HFF-Myc (cell line): Measurements from ENCODE around the gene ZIK1.

Experiments
- DNase-seq: peaks from one replicate; pipeline ENCODE4 v3.0.0-alpha.2; 2011; ENCODE audit warnings: low read depth; ENCODE audit errors: extremely low read depth
- H3K4me3 ChIP-seq: replicated peaks from 2 replicates; pipeline ENCODE4 v1.5.1; 2011; ENCODE audit warnings: low read depth, mild to moderate bottlenecking, control low read depth, low read length
- TF ChIP-seq, protein P1 (sequence below): IDR thresholded peaks from 2 replicates; pipeline ENCODE4 v1.5.1; 2012; ENCODE audit warnings: mild to moderate bottlenecking, low read depth, low read length, control low read depth; ENCODE audit errors: missing control alignments

ZIK1 gene

DNA sequence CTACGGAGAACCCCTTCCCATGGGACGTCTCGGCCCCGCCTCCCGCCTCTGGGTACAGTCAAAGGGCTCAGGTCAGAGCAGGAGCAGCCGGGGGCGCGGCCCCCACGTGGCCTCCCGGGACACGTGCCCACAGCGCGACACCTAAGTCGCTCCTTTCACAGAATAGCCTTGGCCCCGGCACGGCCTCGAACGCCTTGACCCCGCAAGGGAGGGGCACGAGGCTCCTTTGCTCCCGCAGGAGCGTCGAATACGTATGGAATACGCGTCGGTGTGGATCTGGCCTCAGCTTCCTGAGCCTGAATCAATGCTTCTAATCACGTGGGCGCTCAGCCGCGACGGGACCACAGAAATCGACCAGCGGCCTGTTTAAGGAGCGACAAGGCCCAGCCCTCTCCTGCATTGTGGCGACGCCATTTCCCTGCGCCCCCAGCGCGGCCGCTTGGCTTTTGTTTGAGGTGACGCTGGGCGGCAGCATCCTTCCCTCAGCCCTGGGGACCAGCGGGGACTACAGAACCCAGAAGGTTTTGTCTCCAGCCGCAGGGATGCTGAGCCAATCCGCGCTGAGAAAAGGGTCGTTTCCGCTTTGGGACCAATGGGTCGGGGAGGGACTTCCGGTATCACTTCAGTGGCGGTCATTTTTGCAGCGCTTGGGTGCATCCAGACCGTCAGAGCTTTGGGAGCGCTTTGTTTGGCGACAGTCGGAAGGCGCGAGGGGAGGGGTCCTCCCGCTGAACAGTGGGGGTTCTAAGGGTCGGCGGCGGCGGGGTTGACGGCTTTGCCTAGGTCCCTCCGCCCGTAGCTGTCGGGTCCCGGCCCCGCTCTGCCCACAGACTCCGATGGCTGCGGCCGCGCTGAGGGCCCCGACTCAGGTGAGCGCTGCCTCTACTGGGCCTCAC, at the start of gene ZIK1:
Gene ZIK1, plus strand, starts transcription at position 625 of the 896 bp plus-strand sequence. Its CDS starts 212 bp downstream, at position 837.
- DNase-seq = peak; percentile 49
- TF ChIP-seq, protein P1, sequence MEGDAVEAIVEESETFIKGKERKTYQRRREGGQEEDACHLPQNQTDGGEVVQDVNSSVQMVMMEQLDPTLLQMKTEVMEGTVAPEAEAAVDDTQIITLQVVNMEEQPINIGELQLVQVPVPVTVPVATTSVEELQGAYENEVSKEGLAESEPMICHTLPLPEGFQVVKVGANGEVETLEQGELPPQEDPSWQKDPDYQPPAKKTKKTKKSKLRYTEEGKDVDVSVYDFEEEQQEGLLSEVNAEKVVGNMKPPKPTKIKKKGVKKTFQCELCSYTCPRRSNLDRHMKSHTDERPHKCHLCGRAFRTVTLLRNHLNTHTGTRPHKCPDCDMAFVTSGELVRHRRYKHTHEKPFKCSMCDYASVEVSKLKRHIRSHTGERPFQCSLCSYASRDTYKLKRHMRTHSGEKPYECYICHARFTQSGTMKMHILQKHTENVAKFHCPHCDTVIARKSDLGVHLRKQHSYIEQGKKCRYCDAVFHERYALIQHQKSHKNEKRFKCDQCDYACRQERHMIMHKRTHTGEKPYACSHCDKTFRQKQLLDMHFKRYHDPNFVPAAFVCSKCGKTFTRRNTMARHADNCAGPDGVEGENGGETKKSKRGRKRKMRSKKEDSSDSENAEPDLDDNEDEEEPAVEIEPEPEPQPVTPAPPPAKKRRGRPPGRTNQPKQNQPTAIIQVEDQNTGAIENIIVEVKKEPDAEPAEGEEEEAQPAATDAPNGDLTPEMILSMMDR = no peak
- H3K4me3 ChIP-seq = peak within 1 kb of the TSS; percentile 51

DNA sequence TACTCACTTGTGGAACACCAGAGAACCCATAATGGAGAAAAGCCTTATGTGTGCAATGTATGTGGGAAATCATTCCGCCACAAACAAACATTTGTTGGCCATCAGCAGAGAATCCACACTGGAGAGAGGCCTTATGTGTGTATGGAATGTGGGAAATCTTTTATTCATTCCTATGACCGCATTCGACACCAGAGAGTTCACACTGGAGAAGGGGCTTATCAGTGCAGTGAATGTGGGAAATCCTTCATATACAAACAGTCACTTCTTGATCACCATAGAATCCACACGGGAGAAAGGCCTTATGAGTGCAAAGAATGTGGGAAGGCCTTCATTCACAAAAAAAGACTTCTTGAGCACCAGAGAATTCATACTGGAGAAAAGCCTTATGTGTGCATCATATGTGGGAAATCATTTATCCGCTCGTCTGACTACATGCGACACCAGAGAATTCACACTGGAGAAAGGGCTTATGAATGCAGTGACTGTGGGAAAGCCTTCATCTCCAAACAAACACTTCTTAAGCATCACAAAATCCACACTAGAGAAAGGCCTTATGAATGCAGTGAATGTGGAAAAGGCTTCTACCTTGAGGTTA, 45.9 kb upstream of the ZIK1 start:
- TF ChIP-seq, protein P1 = no peak
- no peak for DNase-seq
- no peak overlapping the region for H3K4me3 ChIP-seq

DNA sequence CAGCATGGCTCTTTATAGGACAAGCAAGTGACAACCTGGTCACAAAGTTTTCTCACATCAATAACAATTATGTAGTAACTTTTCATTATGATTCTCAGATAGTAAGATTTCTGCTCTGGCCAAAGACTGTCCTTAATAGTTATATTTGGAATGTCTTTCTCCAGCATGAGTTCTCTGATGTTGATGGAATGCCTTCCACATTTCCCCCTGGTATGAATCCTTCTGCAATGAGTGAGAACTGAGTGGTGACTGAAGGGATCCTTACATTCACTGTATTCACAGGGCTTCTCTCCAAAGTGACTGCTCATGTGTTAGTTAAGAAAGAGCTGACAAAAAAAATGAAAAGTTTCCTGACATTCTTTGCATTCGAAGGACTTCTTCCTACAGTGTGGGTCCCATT, 37.4 kb upstream of the ZIK1 start:
- TF ChIP-seq, protein P1 = no peak
- H3K4me3 ChIP-seq = no peak overlapping the region
- DNase-seq = no peak

DNA sequence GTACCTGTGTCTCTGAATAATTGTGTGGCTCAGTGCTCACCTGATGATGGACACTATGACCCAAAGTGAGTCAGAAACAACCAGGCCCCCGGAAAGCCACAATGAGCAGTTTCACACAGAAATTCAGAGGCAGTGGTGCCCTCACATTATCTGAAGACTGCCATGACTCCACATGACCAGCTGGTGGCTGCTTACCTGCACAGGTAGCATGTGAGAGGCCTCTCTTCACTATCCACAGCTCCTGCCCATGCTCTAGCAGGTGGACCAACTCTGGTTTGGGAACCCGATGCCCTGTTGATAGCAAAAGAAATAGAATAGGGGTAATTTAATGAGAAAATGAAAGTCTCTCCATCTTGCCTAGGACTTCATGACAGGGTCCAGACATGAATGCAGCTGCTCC, 31.5 kb upstream of the ZIK1 start:
- TF ChIP-seq, protein P1 = no peak
- no peak overlapping the region for H3K4me3 ChIP-seq
- no peak for DNase-seq

DNA sequence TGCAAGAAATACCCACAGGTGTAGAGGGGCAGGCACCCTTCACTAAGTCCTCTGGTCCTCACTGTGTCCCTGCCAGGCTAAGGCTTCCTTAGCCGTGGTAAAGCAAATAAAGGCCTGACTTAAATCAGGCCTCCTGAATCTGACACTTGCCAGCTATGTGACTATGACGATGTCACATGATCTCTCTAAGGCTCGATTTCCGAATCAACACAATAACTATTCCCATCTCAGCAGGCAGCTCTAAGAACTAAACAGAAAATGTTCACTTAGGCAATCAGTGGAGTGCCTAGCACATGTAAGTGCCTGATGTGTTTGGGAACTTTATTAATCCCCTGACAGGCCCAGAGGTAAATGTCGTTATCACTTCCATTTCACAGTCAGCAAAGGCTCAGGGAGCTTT, 26.3 kb upstream of the ZIK1 start:
- DNase-seq = no peak
- H3K4me3 ChIP-seq = no peak overlapping the region
- TF ChIP-seq, protein P1 = no peak

DNA sequence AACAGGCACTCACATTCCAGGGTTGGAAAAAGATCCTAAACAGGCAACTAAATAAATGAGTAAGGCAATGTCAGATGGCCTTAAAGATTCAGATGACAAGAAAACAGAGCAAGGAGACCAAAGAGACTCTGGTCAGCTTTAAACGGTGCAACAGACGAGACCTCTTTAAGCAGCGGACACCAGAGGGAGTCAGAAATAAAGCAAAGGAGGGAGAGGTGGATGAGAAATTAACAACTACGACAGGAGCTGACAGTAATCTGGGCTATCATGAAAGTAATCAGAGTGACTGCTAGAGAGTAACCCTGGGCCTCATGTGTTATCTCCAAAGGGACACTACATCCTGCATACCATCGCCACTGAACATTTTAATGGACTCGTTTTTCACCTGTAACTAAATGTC, 25.4 kb upstream of the ZIK1 start:
- H3K4me3 ChIP-seq = peak overlapping the region; percentile 69
- DNase-seq = no peak
- TF ChIP-seq, protein P1 = peak; percentile 10

DNA sequence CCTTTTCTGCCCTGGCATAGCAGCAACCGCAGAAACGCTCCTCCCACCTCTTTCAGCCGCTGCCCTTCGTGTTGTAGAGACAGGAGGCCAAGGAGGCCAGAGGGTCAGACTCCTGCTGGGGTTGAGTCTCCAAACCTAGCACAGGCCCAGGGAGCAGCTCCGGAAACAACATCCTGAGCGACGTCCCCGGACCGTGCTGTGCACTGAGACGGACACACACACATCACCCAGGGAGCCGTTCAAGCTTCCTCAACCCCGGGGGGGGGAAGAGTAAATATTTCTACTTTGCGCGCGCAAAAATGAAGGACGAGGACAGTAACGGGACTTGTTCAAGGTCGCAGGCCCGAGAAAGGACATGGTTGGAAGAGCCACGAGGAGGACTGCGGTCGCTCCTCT, 24.9 kb upstream of the ZIK1 start:
- no peak for DNase-seq
- TF ChIP-seq, protein P1 = no peak
- peak overlapping the region; percentile 69 for H3K4me3 ChIP-seq
